Stimulated activated CD4-positive, alpha-beta T cell treated with anti-CD3 and anti-CD28 coated beads, Interleukin-15, amount 100 ng/mL, for 24 hours (primary cell): Measurements from ENCODE around the gene LRRC8B.
A peak's percentile ranks its signal among the peaks of the same experiment; 100 is the strongest.
"Not testable (repeated sequence)": the region's sequence is repeated elsewhere in the genome, so short reads cannot be mapped to it uniquely, and the experiment has no call there.

Experiments
- DNase-seq: peaks from one replicate; pipeline ENCODE4 v3.0.0-alpha.2; 2020

LRRC8B gene

GRCh38 chr1:89524369-89525168 is at the start of gene LRRC8B:
Gene LRRC8B, plus strand, starts transcription at chr1:89524829. Its CDS starts 57,822 bp downstream, at chr1:89582651.
- peak; percentile 94 for DNase-seq

- DNase-seq: no peak
These were observed 49.4 kb upstream of the LRRC8B start for GRCh38 chr1:89475269-89475668.

- DNase-seq: no peak
These were observed 48.6 kb upstream of the LRRC8B start for GRCh38 chr1:89476072-89476471.

GRCh38 chr1:89483010-89483756 is 41.4 kb upstream of the LRRC8B start:
- DNase-seq: peak; percentile 89

- no peak for DNase-seq
These were observed 40.9 kb upstream of the LRRC8B start for GRCh38 chr1:89483757-89484077.

- no peak for DNase-seq
These were observed 40.3 kb upstream of the LRRC8B start for GRCh38 chr1:89484092-89485038.

GRCh38 chr1:89487972-89488371 is 36.7 kb upstream of the LRRC8B start:
- peak; percentile 27 for DNase-seq

- no peak for DNase-seq
These were observed 35.4 kb upstream of the LRRC8B start for GRCh38 chr1:89489047-89489729.

- DNase-seq: no peak
These were observed 34.2 kb upstream of the LRRC8B start for GRCh38 chr1:89490389-89490788.

- DNase-seq: no peak
These were observed 25.3 kb upstream of the LRRC8B start for GRCh38 chr1:89499320-89499719.

- DNase-seq: no peak
These were observed 22.6 kb upstream of the LRRC8B start for GRCh38 chr1:89502042-89502441.

GRCh38 chr1:89502895-89503294 is 21.7 kb upstream of the LRRC8B start:
- no peak for DNase-seq

GRCh38 chr1:89503690-89504089 is 20.9 kb upstream of the LRRC8B start:
- DNase-seq: no peak

GRCh38 chr1:89510061-89510460 is 14.6 kb upstream of the LRRC8B start:
- DNase-seq: not testable (repeated sequence)

- no peak for DNase-seq
These were observed 11.5 kb upstream of the LRRC8B start for GRCh38 chr1:89512996-89513720.

- DNase-seq: peak; percentile 23
These were observed 8.6 kb upstream of the LRRC8B start for GRCh38 chr1:89516055-89516454.

GRCh38 chr1:89518221-89518631 is 6.4 kb upstream of the LRRC8B start:
- DNase-seq: no peak

- DNase-seq: peak; percentile 52
These were observed 4.8 kb upstream of the LRRC8B start for GRCh38 chr1:89519779-89520358.

- DNase-seq: not testable (repeated sequence)
These were observed 2.7 kb upstream of the LRRC8B start for GRCh38 chr1:89521977-89522376.

- peak; percentile 81 for DNase-seq
These were observed 859 bp upstream of the LRRC8B start for GRCh38 chr1:89523572-89524368.
